Measurements from ENCODE around the gene KCTD16.

The KCTD16 gene

GRCh38 chr5:144273232-144274027 is 102.8 kb downstream of the KCTD16 start:
- Mint-ChIP-seq H3K4me3 (no peak overlapping the region), H3K9me3 (peaks cover 10% of the 10 kb centered on the region), H3K4me1 (ENCODE audit: low read depth) (no peaks in the 10 kb centered on the region), H3K36me3 (ENCODE audit: low read depth) (no peaks in the 10 kb centered on the region), H3K27me3 (peaks cover 10% of the 10 kb centered on the region), H3K27ac (no peak overlapping the region)
- no peak for DNase-seq

- Mint-ChIP-seq H3K36me3 (ENCODE audit: low read depth) (no peaks in the 10 kb centered on the region), H3K27me3 (peaks cover 7% of the 10 kb centered on the region), H3K4me3 (no peak overlapping the region), H3K27ac (no peak overlapping the region), H3K4me1 (ENCODE audit: low read depth) (no peaks in the 10 kb centered on the region), H3K9me3 (peaks cover 3% of the 10 kb centered on the region)
- DNase-seq = no peak
Observed at GRCh38 chr5:144275329-144275728, 104.7 kb downstream of the KCTD16 start.

GRCh38 chr5:144276034-144276822 is 105.6 kb downstream of the KCTD16 start:
- H3K36me3 Mint-ChIP-seq (ENCODE audit: low read depth) = no peaks in the 10 kb centered on the region
- DNase-seq = no peak
- peaks cover 3% of the 10 kb centered on the region for H3K9me3 Mint-ChIP-seq
- H3K27me3 Mint-ChIP-seq = peaks cover 9% of the 10 kb centered on the region
- H3K4me3 Mint-ChIP-seq = no peak overlapping the region
- no peaks in the 10 kb centered on the region for H3K4me1 Mint-ChIP-seq (ENCODE audit: low read depth)
- H3K27ac Mint-ChIP-seq = no peak overlapping the region

- Mint-ChIP-seq H3K9me3 (no peaks in the 10 kb centered on the region), H3K27ac (no peak overlapping the region)
Observed at GRCh38 chr5:144281784-144282183, 111.1 kb downstream of the KCTD16 start.

GRCh38 chr5:144284036-144284435 is 113.4 kb downstream of the KCTD16 start:
- Mint-ChIP-seq H3K27ac (no peak overlapping the region), H3K4me3 (no peak overlapping the region), H3K4me1 (ENCODE audit: low read depth) (no peaks in the 10 kb centered on the region), H3K36me3 (ENCODE audit: low read depth) (no peaks in the 10 kb centered on the region), H3K27me3 (peaks cover 7% of the 10 kb centered on the region), H3K9me3 (no peaks in the 10 kb centered on the region)
- no peak for DNase-seq

More at GRCh38 chr5:144281784-144282183, 111.1 kb downstream of the KCTD16 start:
- Mint-ChIP-seq H3K36me3 (ENCODE audit: low read depth) (no peaks in the 10 kb centered on the region), H3K4me1 (ENCODE audit: low read depth) (no peaks in the 10 kb centered on the region), H3K4me3 (no peak overlapping the region), H3K27me3 (peaks cover 7% of the 10 kb centered on the region)
- DNase-seq = no peak

- H3K27ac Mint-ChIP-seq = no peak overlapping the region
- no peaks in the 10 kb centered on the region for H3K9me3 Mint-ChIP-seq
- no peaks in the 10 kb centered on the region for H3K36me3 Mint-ChIP-seq (ENCODE audit: low read depth)
- DNase-seq = no peak
- no peak overlapping the region for H3K4me3 Mint-ChIP-seq
- no peaks in the 10 kb centered on the region for H3K4me1 Mint-ChIP-seq (ENCODE audit: low read depth)
- H3K27me3 Mint-ChIP-seq = peaks cover 3% of the 10 kb centered on the region
Observed at GRCh38 chr5:144284931-144285502, 114.3 kb downstream of the KCTD16 start.

- peaks cover 7% of the 10 kb centered on the region for H3K27me3 Mint-ChIP-seq
- no peak for DNase-seq
- H3K27ac Mint-ChIP-seq = no peak overlapping the region
- no peak overlapping the region for H3K4me3 Mint-ChIP-seq
- H3K36me3 Mint-ChIP-seq (ENCODE audit: low read depth) = no peaks in the 10 kb centered on the region
- H3K9me3 Mint-ChIP-seq = no peaks in the 10 kb centered on the region
- H3K4me1 Mint-ChIP-seq (ENCODE audit: low read depth) = no peaks in the 10 kb centered on the region
Observed at GRCh38 chr5:144289277-144289676, 118.6 kb downstream of the KCTD16 start.

GRCh38 chr5:144292029-144292428 is 121.4 kb downstream of the KCTD16 start:
- no peaks in the 10 kb centered on the region for H3K36me3 Mint-ChIP-seq (ENCODE audit: low read depth)
- H3K27me3 Mint-ChIP-seq = peaks cover 15% of the 10 kb centered on the region
- H3K9me3 Mint-ChIP-seq = no peaks in the 10 kb centered on the region
- no peak for DNase-seq
- H3K4me1 Mint-ChIP-seq (ENCODE audit: low read depth) = no peaks in the 10 kb centered on the region
- no peak overlapping the region for H3K4me3 Mint-ChIP-seq
- no peak overlapping the region for H3K27ac Mint-ChIP-seq

GRCh38 chr5:144295284-144295683 is 124.6 kb downstream of the KCTD16 start:
- DNase-seq = no peak
- no peak overlapping the region for H3K4me3 Mint-ChIP-seq
- peaks cover 21% of the 10 kb centered on the region for H3K27me3 Mint-ChIP-seq
- no peaks in the 10 kb centered on the region for H3K36me3 Mint-ChIP-seq (ENCODE audit: low read depth)
- H3K27ac Mint-ChIP-seq = no peak overlapping the region
- H3K9me3 Mint-ChIP-seq = no peaks in the 10 kb centered on the region
- H3K4me1 Mint-ChIP-seq (ENCODE audit: low read depth) = no peaks in the 10 kb centered on the region

- H3K27ac Mint-ChIP-seq = no peak overlapping the region
- no peaks in the 10 kb centered on the region for H3K4me1 Mint-ChIP-seq (ENCODE audit: low read depth)
- no peaks in the 10 kb centered on the region for H3K36me3 Mint-ChIP-seq (ENCODE audit: low read depth)
- H3K27me3 Mint-ChIP-seq = peaks cover 22% of the 10 kb centered on the region
- no peak overlapping the region for H3K4me3 Mint-ChIP-seq
- no peak for DNase-seq
- no peaks in the 10 kb centered on the region for H3K9me3 Mint-ChIP-seq
Observed at GRCh38 chr5:144297081-144297480, 126.4 kb downstream of the KCTD16 start.

GRCh38 chr5:144298658-144299057 is 128.0 kb downstream of the KCTD16 start:
- H3K27me3 Mint-ChIP-seq = peaks cover 17% of the 10 kb centered on the region
- no peaks in the 10 kb centered on the region for H3K36me3 Mint-ChIP-seq (ENCODE audit: low read depth)
- no peak overlapping the region for H3K27ac Mint-ChIP-seq
- no peak overlapping the region for H3K4me3 Mint-ChIP-seq
- H3K9me3 Mint-ChIP-seq = no peaks in the 10 kb centered on the region
- no peaks in the 10 kb centered on the region for H3K4me1 Mint-ChIP-seq (ENCODE audit: low read depth)
- DNase-seq = no peak

GRCh38 chr5:144304688-144305087 is 134.0 kb downstream of the KCTD16 start:
- Mint-ChIP-seq H3K9me3 (no peaks in the 10 kb centered on the region), H3K27me3 (peaks cover 2% of the 10 kb centered on the region), H3K4me1 (ENCODE audit: low read depth) (no peaks in the 10 kb centered on the region), H3K4me3 (no peak overlapping the region), H3K27ac (no peak overlapping the region), H3K36me3 (ENCODE audit: low read depth) (no peaks in the 10 kb centered on the region)
- DNase-seq = no peak

GRCh38 chr5:144307736-144308135 is 137.1 kb downstream of the KCTD16 start:
- no peak for DNase-seq
- H3K36me3 Mint-ChIP-seq (ENCODE audit: low read depth) = no peaks in the 10 kb centered on the region

GRCh38 chr5:144308174-144308573 is 137.5 kb downstream of the KCTD16 start:
- peaks cover 5% of the 10 kb centered on the region for H3K27me3 Mint-ChIP-seq
- no peaks in the 10 kb centered on the region for H3K36me3 Mint-ChIP-seq (ENCODE audit: low read depth)
- no peak overlapping the region for H3K4me3 Mint-ChIP-seq
- no peak for DNase-seq
- no peaks in the 10 kb centered on the region for H3K9me3 Mint-ChIP-seq
- H3K4me1 Mint-ChIP-seq (ENCODE audit: low read depth) = no peaks in the 10 kb centered on the region
- H3K27ac Mint-ChIP-seq = no peak overlapping the region

More at GRCh38 chr5:144307736-144308135, 137.1 kb downstream of the KCTD16 start:
- Mint-ChIP-seq H3K27me3 (peaks cover 5% of the 10 kb centered on the region), H3K4me3 (no peak overlapping the region), H3K4me1 (ENCODE audit: low read depth) (no peaks in the 10 kb centered on the region), H3K9me3 (no peaks in the 10 kb centered on the region), H3K27ac (no peak overlapping the region)

Measured in activated T-cell treated with anti-CD3 and anti-CD28 coated beads, Interleukin-2, amount 50 U/mL, for 24 hours (primary cell).